A673 (cell line): ENCODE results near the gene ATP6V0D1. TPM values are rescaled to one million over a fixed set of nuclear protein-coding genes. Genes with fewer than 3 reads are reported as not detected.

Experiments
- BruUV-seq: library from RNA; stranded (reverse); fragments of 400-500 nt; replicated peaks from 2 replicates; lab custom pipeline; 2021; lab: Mats Ljungman, UMichigan
- CTCF ChIA-PET: fragments of 300-600 bp; sonication (Branson Sonifier 250); formaldehyde crosslinking; loops from one replicate; lab custom pipeline; 2022; ENCODE audit warnings: antibody characterized with exemption; lab: Charles Lee
- POLR2A ChIA-PET: fragments of 300-600 bp; sonication (Branson Sonifier 250); formaldehyde crosslinking; loops from one replicate; lab custom pipeline; 2022; ENCODE audit warnings: antibody characterized with exemption; ENCODE audit not compliant: low non-redundant PET; lab: Charles Lee
- DNase-seq: peaks from one replicate; pipeline ENCODE4 v3.0.0-alpha.2; 2015; ENCODE audit warnings: low spot score
- H3K27ac ChIP-seq: fragments of 200-600 bp; sonication (generic); 2 replicates; pipeline ENCODE4 v1.5.1; 2016; ENCODE audit warnings: mixed run types, low read depth, mild to moderate bottlenecking, mixed read lengths, antibody characterized with exemption, low read length; ENCODE audit not compliant: poor library complexity, severe bottlenecking
- H3K27me3 ChIP-seq: fragments of 200-600 bp; sonication (generic); replicated peaks from 2 replicates; pipeline ENCODE4 v1.6.1; 2017; ENCODE audit warnings: mixed run types, low read depth, mild to moderate bottlenecking, mixed read lengths, antibody characterized with exemption, low read length; ENCODE audit not compliant: insufficient read depth, poor library complexity
- H3K36me3 ChIP-seq: fragments of 200-600 bp; sonication (generic); 2 replicates; pipeline ENCODE4 v1.6.1; 2016; ENCODE audit warnings: mixed run types, mild to moderate bottlenecking, mixed read lengths, antibody characterized with exemption, low read length; ENCODE audit not compliant: insufficient read depth, poor library complexity, severe bottlenecking
- H3K4me1 ChIP-seq: fragments of 200-600 bp; sonication (generic); 2 replicates; pipeline ENCODE4 v1.6.1; 2017; ENCODE audit warnings: mixed run types, mild to moderate bottlenecking, mixed read lengths, antibody characterized with exemption, low read length; ENCODE audit not compliant: insufficient read depth, poor library complexity, severe bottlenecking
- H3K4me3 ChIP-seq: fragments of 200-600 bp; sonication (generic); 2 replicates; pipeline ENCODE4 v1.5.1; 2016; ENCODE audit warnings: low read depth, mixed run types, mild to moderate bottlenecking, mixed read lengths, low read length; ENCODE audit not compliant: poor library complexity, severe bottlenecking
- H3K9me3 ChIP-seq: fragments of 200-600 bp; sonication (generic); 2 replicates; pipeline ENCODE4 v1.6.1; 2016; ENCODE audit warnings: mixed run types, low read depth, mild to moderate bottlenecking, mixed read lengths, antibody characterized with exemption, low read length; ENCODE audit not compliant: poor library complexity, severe bottlenecking
- CTCF ChIP-seq: fragments of 300-800, 200-600 bp; sonication (generic); conservative IDR thresholded peaks from 2 replicates; pipeline ENCODE4 v1.5.1; 2017; ENCODE audit warnings: low read depth, mild to moderate bottlenecking, antibody characterized with exemption, low read length, moderate library complexity, mixed read lengths
- EZH2 ChIP-seq: fragments of 200-600 bp; sonication (generic); IDR thresholded peaks from 2 replicates; pipeline ENCODE4 v1.6.1; 2017; ENCODE audit warnings: borderline replicate concordance, low read depth, mild to moderate bottlenecking, mixed read lengths, antibody characterized with exemption, low read length; ENCODE audit not compliant: poor library complexity, severe bottlenecking
- intact Hi-C: fragments of 100-400 bp; cut with micrococcal nuclease; formaldehyde crosslinking; loops from one replicate; pipeline ENCODE4 v1.10.0; 2022; ENCODE audit not compliant: unreplicated experiment
- total RNA-seq: library from RNA; stranded (reverse); gene quantifications from 2 replicates; pipeline ENCODE4 v1.2.3, GENCODE V29; 2021

The ATP6V0D1 gene
- total RNA-seq, 1 experiment from 2014 or later: 63.9 TPM

- intact Hi-C loops: no loop called here
- H3K36me3 ChIP-seq: no peaks in the 10 kb centered on the region
- H3K4me3 ChIP-seq: no peak overlapping the region
- no peak for DNase-seq
- TSS peak; percentile 46 for BruUV-seq
- peaks cover 5% of the 10 kb centered on the region for H3K4me1 ChIP-seq
- CTCF ChIA-PET: interaction anchor here (0.5 kb wide), 1 partner anchor 76 kb away, joined by 5 read pairs; no protein-coding TSS in a partner anchor
- no peak overlapping the region for H3K27ac ChIP-seq
- no peaks in the 10 kb centered on the region for H3K9me3 ChIP-seq
- POLR2A ChIA-PET: no interaction called here
- H3K27me3 ChIP-seq: no peaks in the 10 kb centered on the region
- no peak for TF ChIP-seq EZH2
- no peak for TF ChIP-seq CTCF
These were observed 66.7 kb downstream of the ATP6V0D1 start for GRCh38 chr16:67413978-67414911.

- Histone ChIP-seq H3K27ac (no peak overlapping the region), H3K4me1 (peaks cover 5% of the 10 kb centered on the region), H3K4me3 (no peak overlapping the region), H3K9me3 (no peaks in the 10 kb centered on the region), H3K36me3 (no peaks in the 10 kb centered on the region), H3K27me3 (no peaks in the 10 kb centered on the region)
- DNase-seq: no peak
- POLR2A ChIA-PET: no interaction called here
- intact Hi-C loops: no loop called here
- BruUV-seq: no TSS peak
- TF ChIP-seq CTCF (no peak), EZH2 (no peak)
- CTCF ChIA-PET: no interaction called here
These were observed 68.7 kb downstream of the ATP6V0D1 start for GRCh38 chr16:67412294-67412693.

GRCh38 chr16:67411339-67411738 lies 69.6 kb downstream of the ATP6V0D1 start:
- H3K4me3 ChIP-seq: no peak overlapping the region
- DNase-seq: no peak
- no peak for TF ChIP-seq EZH2
- no peak for TF ChIP-seq CTCF
- no peaks in the 10 kb centered on the region for H3K4me1 ChIP-seq
- POLR2A ChIA-PET: interaction anchor here (0.6 kb wide), 1 partner anchor 86 kb away, joined by 7 read pairs; no protein-coding TSS in a partner anchor
- intact Hi-C loops: no loop called here
- H3K36me3 ChIP-seq: no peaks in the 10 kb centered on the region
- CTCF ChIA-PET: interaction anchor here (0.6 kb wide), 2 partner anchors 21 to 35 kb away, joined by 3 to 7 read pairs; no protein-coding TSS in a partner anchor
- H3K27ac ChIP-seq: no peak overlapping the region
- no TSS peak for BruUV-seq
- H3K27me3 ChIP-seq: no peaks in the 10 kb centered on the region
- H3K9me3 ChIP-seq: no peaks in the 10 kb centered on the region
